Islet precursor cell (in vitro differentiated cells): ENCODE data around the gene HLCS.

ENCODE experiments used
- DNase-seq: peaks from one replicate; pipeline ENCODE4 v3.0.0-alpha.2; 2018

Gene HLCS

GRCh38 chr21:36803816-36804439 lies 162.5 kb downstream of the HLCS start:
- no peak for DNase-seq

GRCh38 chr21:36803051-36803645 lies 163.3 kb downstream of the HLCS start:
- DNase-seq, result no peak

GRCh38 chr21:36800734-36801133 lies 165.7 kb downstream of the HLCS start:
- DNase-seq, result no peak

- DNase-seq, result no peak
Measured at GRCh38 chr21:36799869-36800268, 166.6 kb downstream of the HLCS start.

GRCh38 chr21:36798491-36798890 lies 168.0 kb downstream of the HLCS start:
- DNase-seq, result no peak

- no peak for DNase-seq
Measured at GRCh38 chr21:36796070-36796469, 170.4 kb downstream of the HLCS start.

GRCh38 chr21:36792505-36792967 lies 173.9 kb downstream of the HLCS start:
- no peak for DNase-seq

- no peak for DNase-seq
Measured at GRCh38 chr21:36791695-36792470, 174.6 kb downstream of the HLCS start.

GRCh38 chr21:36791180-36791579 lies 175.3 kb downstream of the HLCS start:
- DNase-seq, result no peak

- DNase-seq, result no peak
Measured at GRCh38 chr21:36790616-36791015, 175.9 kb downstream of the HLCS start.

GRCh38 chr21:36788120-36788638 lies 178.3 kb downstream of the HLCS start:
- DNase-seq, result no peak

- DNase-seq, result no peak
Measured at GRCh38 chr21:36786186-36786585, 180.3 kb downstream of the HLCS start.

GRCh38 chr21:36785615-36786014 lies 180.9 kb downstream of the HLCS start:
- DNase-seq, result no peak

GRCh38 chr21:36784947-36785346 lies 181.5 kb downstream of the HLCS start:
- no peak for DNase-seq

- DNase-seq, result peak; percentile 85
Measured at GRCh38 chr21:36783612-36784374, 182.7 kb downstream of the HLCS start.

- no peak for DNase-seq
Measured at GRCh38 chr21:36780861-36781260, 185.6 kb downstream of the HLCS start.

GRCh38 chr21:36776981-36777617 lies 189.4 kb downstream of the HLCS start:
- no peak for DNase-seq

GRCh38 chr21:36773995-36774394 lies 192.5 kb downstream of the HLCS start:
- DNase-seq, result no peak

- no peak for DNase-seq
Measured at GRCh38 chr21:36773117-36773516, 193.4 kb downstream of the HLCS start.

GRCh38 chr21:36769051-36769839 lies 197.2 kb downstream of the HLCS start:
- DNase-seq, result peak; percentile 24

- no peak for DNase-seq
Measured at GRCh38 chr21:36768496-36768895, 198.0 kb downstream of the HLCS start.

GRCh38 chr21:36767096-36767495 lies 199.4 kb downstream of the HLCS start:
- no peak for DNase-seq
